H1 (cell line): ENCODE results near the gene ATP6V0A4. TPM values are rescaled to one million over a fixed set of nuclear protein-coding genes. Genes with fewer than 3 reads are reported as not detected.

ENCODE experiments used
- CTCF ChIA-PET: fragments of 300-600 bp; sonication (Branson Sonifier 250); formaldehyde crosslinking; loops from one replicate; lab custom pipeline; 2021; ENCODE audit not compliant: partially characterized antibody; lab: Charles Lee
- POLR2A ChIA-PET: fragments of 300-600 bp; sonication (Branson Sonifier 250); formaldehyde crosslinking; loops from one replicate; lab custom pipeline; 2021; ENCODE audit warnings: inconsistent platforms; ENCODE audit not compliant: partially characterized antibody; lab: Charles Lee
- DNase-seq, 2 experiments: peaks; one replicate each; pipeline versions ENCODE4 v3.0.0 to v3.0.0-alpha.2; 2010 to 2022; ENCODE audit warnings: low spot score in 2 of 2, low read depth in 1 of 2, mixed read lengths in 1 of 2
- FAIRE-seq: peaks from 2 replicates; lab custom pipeline; 2011; peaks lifted over from hg19 to GRCh38; lab: Jason Lieb, UNC
- H2AFZ ChIP-seq: 2 replicates; pipeline ENCODE4 v1.8.1; 2012; ENCODE audit warnings: low read length, inconsistent platforms
- H2AK5ac ChIP-seq: 2 replicates; pipeline ENCODE4 v1.6.1; 2013; ENCODE audit warnings: low read depth, low read length
- H2BK120ac ChIP-seq: replicated peaks from 2 replicates; pipeline ENCODE3; 2013; ENCODE audit warnings: low read depth, low read length, inconsistent platforms
- H2BK12ac ChIP-seq: 2 replicates; pipeline ENCODE4 v1.6.1; 2013; ENCODE audit warnings: low read depth, low read length
- H2BK15ac ChIP-seq: 2 replicates; pipeline ENCODE4 v1.6.1; 2013; ENCODE audit warnings: low read length
- H2BK20ac ChIP-seq: 2 replicates; pipeline ENCODE4 v1.6.1; 2013; ENCODE audit warnings: low read length
- H2BK5ac ChIP-seq: 2 replicates; pipeline ENCODE4 v1.6.1; 2013; ENCODE audit warnings: low read depth, low read length
- H3K14ac ChIP-seq: 2 replicates; pipeline ENCODE4 v1.6.1; 2013; ENCODE audit warnings: inconsistent platforms; ENCODE audit not compliant: insufficient read length
- H3K18ac ChIP-seq: 2 replicates; pipeline ENCODE4 v1.6.1; 2013; ENCODE audit warnings: low read length; ENCODE audit errors: extremely low read depth
- H3K23ac ChIP-seq: 2 replicates; pipeline ENCODE4 v1.6.1; 2013; ENCODE audit warnings: inconsistent platforms; ENCODE audit not compliant: insufficient read length
- H3K23me2 ChIP-seq: 2 replicates; pipeline ENCODE4 v1.6.1; 2013; ENCODE audit warnings: low read depth, low read length
- H3K27ac ChIP-seq: 2 replicates; pipeline ENCODE4 v1.6.1; 2011; ENCODE audit warnings: low read depth, low read length, inconsistent platforms
- H3K27me3 ChIP-seq, 4 experiments: replicated peaks in 1 of 4; 1 replicate in 1 of 4; 2 replicates in 3 of 4; pipeline versions ENCODE4 v1.6.1 to v1.8.1; 2011 to 2013; ENCODE audit warnings: low read length in 3 of 4, mild to moderate bottlenecking in 3 of 4, inconsistent platforms in 2 of 4, mixed read lengths in 2 of 4, moderate library complexity in 1 of 4; ENCODE audit not compliant: control insufficient read depth in 3 of 4, insufficient read depth in 3 of 4; ENCODE audit errors: extremely low read depth in 1 of 4
- H3K36me3 ChIP-seq, 4 experiments: 2 replicates each; pipeline versions ENCODE4 v1.6.1 to v1.8.1; 2011 to 2013; ENCODE audit warnings: mild to moderate bottlenecking in 4 of 4, low read length in 3 of 4, moderate library complexity in 2 of 4, control low read depth in 1 of 4, inconsistent platforms in 1 of 4; ENCODE audit not compliant: insufficient read depth in 4 of 4, control insufficient read depth in 2 of 4
- H3K4ac ChIP-seq: replicated peaks from 2 replicates; pipeline ENCODE3; 2013; ENCODE audit warnings: low read length, low read depth, mixed read lengths, inconsistent platforms; ENCODE audit not compliant: insufficient read length
- H3K4me1 ChIP-seq, 4 experiments: replicated peaks in 1 of 4; 1 replicate in 1 of 4; 2 replicates in 3 of 4; pipeline versions ENCODE4 v1.6.1 to v1.8.1; 2011 to 2013; ENCODE audit warnings: low read length in 3 of 4, inconsistent platforms in 2 of 4, mixed read lengths in 1 of 4; ENCODE audit not compliant: insufficient read depth in 4 of 4, control insufficient read depth in 3 of 4
- H3K4me2 ChIP-seq, 2 experiments: 2 replicates each; pipeline versions ENCODE4 v1.6.1 to v1.8.1; 2011 to 2013; ENCODE audit warnings: low read depth in 2 of 2, low read length in 2 of 2, control low read depth in 1 of 2, inconsistent platforms in 1 of 2, mild to moderate bottlenecking in 1 of 2; ENCODE audit not compliant: insufficient read depth in 1 of 2
- H3K4me3 ChIP-seq, 4 experiments: fragments of 200-600, 300-600 bp in 1 of 4; sonication (generic), shearing (Covaris generic), sonication (Bioruptor Twin) in 1 of 4; 2 replicates each; pipeline versions ENCODE4 v1.5.1 to v1.8.1; 2011 to 2016; ENCODE audit warnings: low read length in 4 of 4, low read depth in 3 of 4, control low read depth in 2 of 4, inconsistent platforms in 2 of 4, mild to moderate bottlenecking in 2 of 4, mixed read lengths in 1 of 4, moderate library complexity in 1 of 4; ENCODE audit not compliant: insufficient read depth in 2 of 4; ENCODE audit errors: extremely low read depth in 1 of 4
- H3K56ac ChIP-seq: replicated peaks from 2 replicates; pipeline ENCODE3; 2013; ENCODE audit warnings: low read depth, mild to moderate bottlenecking, mixed read lengths, low read length, inconsistent platforms; ENCODE audit not compliant: insufficient read length
- H3K79me1 ChIP-seq: 2 replicates; pipeline ENCODE4 v1.6.1; 2013; ENCODE audit warnings: low read depth, low read length, control low read depth
- H3K79me2 ChIP-seq, 2 experiments: 2 replicates each; pipeline versions ENCODE4 v1.6.1 to v1.8.1; 2012 to 2013; ENCODE audit warnings: low read length in 2 of 2, mild to moderate bottlenecking in 2 of 2, inconsistent platforms in 1 of 2; ENCODE audit not compliant: insufficient read depth in 2 of 2, control insufficient read depth in 1 of 2
- H3K9ac ChIP-seq, 4 experiments: replicated peaks in 1 of 4; 1 replicate in 1 of 4; 2 replicates in 3 of 4; pipeline versions ENCODE4 v1.6.1 to v1.8.1; 2011 to 2013; ENCODE audit warnings: low read depth in 3 of 4, low read length in 3 of 4, control low read depth in 2 of 4, mild to moderate bottlenecking in 2 of 4, moderate library complexity in 2 of 4, inconsistent platforms in 1 of 4; ENCODE audit errors: extremely low read depth in 1 of 4
- H3K9me3 ChIP-seq, 2 experiments: 2 replicates each; pipeline versions ENCODE4 v1.6.1 to v1.8.1; 2012 to 2013; ENCODE audit warnings: mild to moderate bottlenecking in 2 of 2, moderate library complexity in 2 of 2, control low read depth in 1 of 2, inconsistent platforms in 1 of 2, low read depth in 1 of 2, low read length in 1 of 2, mixed read lengths in 1 of 2; ENCODE audit not compliant: insufficient read depth in 2 of 2
- H4K20me1 ChIP-seq, 2 experiments: replicated peaks in 1 of 2; 2 replicates each; pipeline versions ENCODE3 to v1.8.1; 2011 to 2013; ENCODE audit warnings: inconsistent platforms in 2 of 2, low read length in 2 of 2, mild to moderate bottlenecking in 1 of 2; ENCODE audit not compliant: insufficient read depth in 2 of 2, control insufficient read depth in 1 of 2
- H4K5ac ChIP-seq: 2 replicates; pipeline ENCODE4 v1.6.1; 2013; ENCODE audit warnings: low read length, low read depth, mixed read lengths, inconsistent platforms; ENCODE audit not compliant: insufficient read length
- H4K8ac ChIP-seq: 2 replicates; pipeline ENCODE4 v1.8.0; 2013; ENCODE audit warnings: mild to moderate bottlenecking, moderate library complexity, low read length, inconsistent platforms; ENCODE audit not compliant: insufficient read depth; ENCODE audit errors: extremely low read depth
- H4K91ac ChIP-seq: replicated peaks from 2 replicates; pipeline ENCODE3; 2013; ENCODE audit warnings: low read length, mixed read lengths, inconsistent platforms; ENCODE audit not compliant: insufficient read length
- E2F6 ChIP-seq: IDR thresholded peaks from 2 replicates; pipeline ENCODE4 v1.6.1; 2012; ENCODE audit warnings: inconsistent platforms
- EGR1 ChIP-seq: IDR thresholded peaks from 2 replicates; pipeline ENCODE4 v1.6.1; 2011; ENCODE audit warnings: low read depth, low read length, borderline replicate concordance
- JUN ChIP-seq: IDR thresholded peaks from 2 replicates; pipeline ENCODE4 v1.6.1; 2011; ENCODE audit warnings: low read depth, mild to moderate bottlenecking, improper control_type of control experiment, low read length
- KDM1A ChIP-seq: fragments of 200-600, 300-600 bp; sonication (generic); IDR thresholded peaks from 2 replicates; pipeline ENCODE4 v1.7.1; 2016; ENCODE audit warnings: mild to moderate bottlenecking, low read length, borderline replicate concordance
- MAFK ChIP-seq: IDR thresholded peaks from 2 replicates; pipeline ENCODE4 v1.6.1; 2012; ENCODE audit warnings: low read depth, mild to moderate bottlenecking, improper control_type of control experiment, low read length
- RAD21 ChIP-seq, 2 experiments: IDR thresholded peaks in 1 of 2; conservative IDR thresholded peaks in 1 of 2; 2 replicates each; pipeline ENCODE4 v1.6.1; 2011; ENCODE audit warnings: low read depth in 2 of 2, low read length in 2 of 2, improper control_type of control experiment in 1 of 2, inconsistent platforms in 1 of 2, mild to moderate bottlenecking in 1 of 2, moderate library complexity in 1 of 2
- ZNF274 ChIP-seq: IDR thresholded peaks from 2 replicates; pipeline ENCODE4 v1.7.0; 2012; ENCODE audit warnings: low read length, borderline replicate concordance; ENCODE audit errors: extremely low read depth
- WGBS, 2 experiments: shearing (Covaris generic) in 1 of 2; methylation state at CpG; one replicate each; pipeline versions ENCODE4 v1.1.6 to v1.1.7; 2013 to 2015; ENCODE audit warnings: low lambda C conversion rate in 2 of 2, mixed read lengths in 2 of 2, inconsistent platforms in 1 of 2, low coverage in 1 of 2, missing lambda C conversion rate in 1 of 2; ENCODE audit not compliant: insufficient replicate concordance in 2 of 2, insufficient coverage in 1 of 2, insufficient read length in 1 of 2; ENCODE audit errors: extremely low coverage in 1 of 2, missing lambda C conversion rate in 1 of 2; 5-methylcytosine and 5-hydroxymethylcytosine counted together
- polyA plus RNA-seq, 7 experiments: library from polyadenylated mRNA; depleted of rRNA in 3 of 7; stranded (reverse) in 5 of 7; unstranded in 2 of 7; fragments of >200 nt in 5 of 7; fragments of 200-250 nt in 2 of 7; gene quantifications; 1 replicate in 5 of 7; 2 replicates in 1 of 7; 4 replicates in 1 of 7; pipeline versions ENCODE4 v1.2.1 to v1.2.3, GENCODE V29; 2011 to 2013; ENCODE audit warnings: missing spikeins in 2 of 7, mixed read lengths in 2 of 7
- total RNA-seq: library from RNA; stranded (reverse); fragmentation: NEBNext Ultra II Directional; extraction: Animal tissue kit (Norgen Biotek cat#: 25700); gene quantifications from 2 replicates; pipeline ENCODE4 v1.2.1, GENCODE V29; 2021
- TF ChIP-seq, protein P1 (sequence below): IDR thresholded peaks from 2 replicates; pipeline ENCODE4 v1.6.1; 2011; ENCODE audit warnings: low read length, improper control_type of control experiment
- TF ChIP-seq, protein P2 (sequence below), 3 experiments: IDR thresholded peaks; 1 replicate in 2 of 3; 2 replicates in 1 of 3; pipeline versions ENCODE4 v1.5.1 to v1.6.1; 2011; ENCODE audit warnings: low read length in 3 of 3, mild to moderate bottlenecking in 3 of 3, inconsistent platforms in 2 of 3, low read depth in 1 of 3, moderate library complexity in 1 of 3; ENCODE audit not compliant: insufficient read depth in 1 of 3; ENCODE audit errors: control extremely low read depth in 1 of 3

ATP6V0A4 gene
- total and polyA plus RNA-seq, 2 of the 8 experiments (the other 6 are each of a cell fraction or from before 2014, with no cell fraction given), result 0.47 to 1.6 TPM

GRCh38 chr7:138748666-138749065 lies 49.3 kb downstream of the ATP6V0A4 start:
- CTCF ChIA-PET, result interaction anchor here (0.9 to 2.4 kb wide), 4 partner anchors 10 to 214 kb away, joined by 3 to 7 read pairs (median 3); no protein-coding TSS in a partner anchor
- Histone ChIP-seq H3K4me2 (no peak overlapping the region), H3K4ac (no peak overlapping the region), H4K20me1 (no peaks in the 10 kb centered on the region), H2BK15ac (no peak overlapping the region), H2BK5ac (no peak overlapping the region), H3K9me3 (no peaks in the 10 kb centered on the region), H3K9ac (no peak overlapping the region), H3K27me3 (no peaks in the 10 kb centered on the region), H2AFZ (no peak overlapping the region), H2BK120ac (no peak overlapping the region), H3K14ac (no peak overlapping the region), H3K36me3 (no peaks in the 10 kb centered on the region), H3K4me1 (peaks cover 0 to 11% (median 5%) of the 10 kb centered on the region in 4 experiments; a peak in 5 of 7 replicates), H2AK5ac (no peak overlapping the region), H4K8ac (no peak overlapping the region), H3K79me2 (no peaks in the 10 kb centered on the region), H3K56ac (no peak overlapping the region), H3K23ac (no peak overlapping the region), H4K5ac (no peak overlapping the region), H3K27ac (no peak overlapping the region), H2BK20ac (no peak overlapping the region), H3K4me3 (no peak overlapping the region), H3K79me1 (no peaks in the 10 kb centered on the region), H3K23me2 (0 out of 2 replicates have a peak, but pooled peaks cover 3% of the 10 kb centered on the region), H3K18ac (no peak overlapping the region), H4K91ac (no peak overlapping the region), H2BK12ac (no peak overlapping the region)
- DNase-seq (no peak), FAIRE-seq (no peak)
- WGBS, 2 experiments, result 93% methylated on average over 6 of the region's 6 CpGs; no CpG with 5 or more reads in 1 of the 2 experiments
- POLR2A ChIA-PET, result no interaction called here
- TF ChIP-seq KDM1A (no peak), RAD21 (IDR thresholded peaks at IDR 0.05 in 1 of 2, conservative IDR thresholded peaks at IDR 0.05 in 1 of 2; ENCODE audit: low read depth in 2 of 2, low read length in 2 of 2) (no peak), ZNF274 (no peak), E2F6 (no peak), JUN (no peak), EGR1 (no peak), MAFK (no peak)
- TF ChIP-seq, protein P1, sequence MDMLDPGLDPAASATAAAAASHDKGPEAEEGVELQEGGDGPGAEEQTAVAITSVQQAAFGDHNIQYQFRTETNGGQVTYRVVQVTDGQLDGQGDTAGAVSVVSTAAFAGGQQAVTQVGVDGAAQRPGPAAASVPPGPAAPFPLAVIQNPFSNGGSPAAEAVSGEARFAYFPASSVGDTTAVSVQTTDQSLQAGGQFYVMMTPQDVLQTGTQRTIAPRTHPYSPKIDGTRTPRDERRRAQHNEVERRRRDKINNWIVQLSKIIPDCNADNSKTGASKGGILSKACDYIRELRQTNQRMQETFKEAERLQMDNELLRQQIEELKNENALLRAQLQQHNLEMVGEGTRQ, result no peak
- TF ChIP-seq, protein P2, sequence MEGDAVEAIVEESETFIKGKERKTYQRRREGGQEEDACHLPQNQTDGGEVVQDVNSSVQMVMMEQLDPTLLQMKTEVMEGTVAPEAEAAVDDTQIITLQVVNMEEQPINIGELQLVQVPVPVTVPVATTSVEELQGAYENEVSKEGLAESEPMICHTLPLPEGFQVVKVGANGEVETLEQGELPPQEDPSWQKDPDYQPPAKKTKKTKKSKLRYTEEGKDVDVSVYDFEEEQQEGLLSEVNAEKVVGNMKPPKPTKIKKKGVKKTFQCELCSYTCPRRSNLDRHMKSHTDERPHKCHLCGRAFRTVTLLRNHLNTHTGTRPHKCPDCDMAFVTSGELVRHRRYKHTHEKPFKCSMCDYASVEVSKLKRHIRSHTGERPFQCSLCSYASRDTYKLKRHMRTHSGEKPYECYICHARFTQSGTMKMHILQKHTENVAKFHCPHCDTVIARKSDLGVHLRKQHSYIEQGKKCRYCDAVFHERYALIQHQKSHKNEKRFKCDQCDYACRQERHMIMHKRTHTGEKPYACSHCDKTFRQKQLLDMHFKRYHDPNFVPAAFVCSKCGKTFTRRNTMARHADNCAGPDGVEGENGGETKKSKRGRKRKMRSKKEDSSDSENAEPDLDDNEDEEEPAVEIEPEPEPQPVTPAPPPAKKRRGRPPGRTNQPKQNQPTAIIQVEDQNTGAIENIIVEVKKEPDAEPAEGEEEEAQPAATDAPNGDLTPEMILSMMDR (IDR thresholded peaks at IDR 0.05; ENCODE audit: control extremely low read depth in 1 of 3, insufficient read depth in 1 of 3, low read depth in 1 of 3, low read length in 3 of 3), result no peak
